HG03432 (cell line): ENCODE data around the gene CYP26B1.
"Not testable (repeated sequence)": the region's sequence is repeated elsewhere in the genome, so short reads cannot be mapped to it uniquely, and the experiment has no call there.

ENCODE experiments used
- ATAC-seq: cut with Tn5 transposase; IDR thresholded peaks from one replicate; pipeline ENCODE4 v1.9.1; 2021; ENCODE audit warnings: mild to moderate bottlenecking, moderate library complexity; ENCODE audit not compliant: unreplicated experiment

Gene CYP26B1

GRCh38 chr2:72089028-72089427 is 58.6 kb downstream of the CYP26B1 start:
- no peak for ATAC-seq

DNA sequence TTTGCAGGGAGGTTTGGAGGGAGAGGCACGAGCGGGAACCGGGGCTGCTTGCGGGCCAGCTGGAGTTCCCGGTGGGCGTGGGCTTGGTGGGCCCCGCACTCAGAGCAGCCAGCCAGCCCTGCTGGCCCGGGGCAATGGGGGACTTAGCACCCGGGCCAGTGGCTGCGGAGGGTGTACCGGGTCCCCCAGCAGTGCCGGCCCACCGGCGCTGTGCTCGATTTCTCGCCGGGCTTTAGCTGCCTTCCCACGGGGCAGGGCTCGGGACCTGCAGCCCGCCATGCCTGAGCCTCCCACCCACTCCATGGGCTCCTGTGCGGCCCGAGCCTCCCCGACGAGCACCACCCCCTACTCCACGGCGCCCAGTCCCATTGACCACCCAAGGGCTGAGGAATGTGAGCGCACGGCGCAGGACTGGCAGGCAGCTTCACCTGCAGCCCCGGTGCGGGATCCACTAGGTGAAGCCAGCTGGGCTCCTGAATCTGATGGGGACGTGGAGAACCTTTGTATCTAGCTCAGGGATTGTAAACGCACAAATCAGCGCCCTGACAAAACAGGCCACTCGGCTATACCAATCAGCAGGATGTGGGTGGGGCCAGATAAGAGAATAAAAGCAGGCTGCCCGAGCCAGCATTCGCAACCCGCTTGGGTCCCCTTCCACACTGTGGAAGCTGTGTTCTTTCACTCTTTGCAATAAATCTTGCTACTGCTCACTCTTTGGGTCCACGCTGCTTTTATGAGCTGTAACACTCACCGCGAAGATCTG is 60.6 kb downstream of the CYP26B1 start:
- not testable (repeated sequence) for ATAC-seq

- no peak for ATAC-seq
These were observed 62.1 kb downstream of the CYP26B1 start for GRCh38 chr2:72085513-72085912.

GRCh38 chr2:72085036-72085435 is 62.6 kb downstream of the CYP26B1 start:
- ATAC-seq = no peak

GRCh38 chr2:72084584-72084976 is 63.1 kb downstream of the CYP26B1 start:
- no peak for ATAC-seq

- no peak for ATAC-seq
These were observed 63.7 kb downstream of the CYP26B1 start for GRCh38 chr2:72083751-72084583.

DNA sequence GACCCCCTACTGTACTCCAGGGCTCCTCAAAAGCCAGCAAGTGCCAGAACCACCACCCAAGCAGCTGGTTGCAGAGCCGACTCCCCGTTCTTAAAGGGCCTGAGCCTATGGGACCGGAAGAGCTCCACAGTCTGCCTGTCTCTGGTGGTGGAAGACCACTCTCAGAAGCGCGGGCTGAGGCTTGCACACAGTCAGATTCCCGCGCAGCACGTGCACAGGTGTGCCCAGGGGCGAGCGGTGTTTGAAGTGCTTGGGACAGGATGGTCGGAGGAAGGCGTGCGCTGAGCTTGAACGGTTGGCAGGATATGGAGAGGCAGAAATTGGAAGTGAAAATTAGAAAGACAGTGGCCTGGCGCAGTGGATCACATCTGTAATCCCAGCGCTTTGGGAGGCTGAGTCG is 64.8 kb downstream of the CYP26B1 start:
- no peak for ATAC-seq

DNA sequence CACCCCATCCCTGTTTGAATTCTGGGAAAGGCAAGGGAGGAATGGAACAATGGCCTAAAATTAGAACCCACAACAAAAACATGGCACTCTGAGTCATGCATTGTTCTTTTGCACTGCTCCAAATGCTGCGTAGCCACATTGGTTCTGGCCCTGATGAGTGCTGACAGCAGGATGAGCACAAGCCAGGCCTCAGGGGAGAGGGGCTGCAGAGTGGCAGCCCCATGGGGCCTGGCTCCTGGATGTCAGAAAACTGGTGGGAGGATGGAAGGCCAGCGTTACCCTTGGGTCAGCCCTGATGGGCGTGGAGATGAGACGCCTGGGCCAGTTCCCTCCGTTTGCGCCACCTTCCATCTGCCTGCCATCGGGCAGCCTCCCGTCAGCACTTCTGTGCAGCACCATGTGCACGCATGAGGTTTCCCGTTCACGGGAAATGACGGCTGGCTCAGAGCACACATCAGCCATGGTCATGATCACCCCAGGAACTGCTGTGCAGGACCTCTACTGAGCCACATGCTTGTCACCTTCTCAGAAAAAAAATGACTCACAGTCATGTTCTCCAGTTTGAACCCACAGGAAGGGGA is 65.6 kb downstream of the CYP26B1 start:
- ATAC-seq = no peak

DNA sequence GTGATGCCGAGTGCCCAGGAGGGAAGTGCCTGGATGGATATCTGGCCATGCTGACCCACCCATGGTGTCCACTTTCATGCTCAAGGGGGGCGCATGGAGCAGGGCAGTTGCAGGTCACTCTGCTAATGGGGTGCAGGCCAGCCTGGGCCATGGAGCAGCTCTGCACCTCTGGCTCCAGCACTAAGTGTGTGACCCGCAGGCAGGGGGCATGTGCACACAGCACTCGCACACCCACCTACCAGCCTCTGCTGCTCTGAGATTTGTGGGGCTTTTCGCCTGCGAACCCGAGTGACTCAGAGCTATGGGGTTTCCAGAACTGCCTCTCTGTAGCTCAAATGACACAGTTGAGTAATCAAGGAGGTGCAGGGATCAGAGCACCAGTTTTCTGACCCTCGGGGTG is 66.2 kb downstream of the CYP26B1 start:
- ATAC-seq = no peak

DNA sequence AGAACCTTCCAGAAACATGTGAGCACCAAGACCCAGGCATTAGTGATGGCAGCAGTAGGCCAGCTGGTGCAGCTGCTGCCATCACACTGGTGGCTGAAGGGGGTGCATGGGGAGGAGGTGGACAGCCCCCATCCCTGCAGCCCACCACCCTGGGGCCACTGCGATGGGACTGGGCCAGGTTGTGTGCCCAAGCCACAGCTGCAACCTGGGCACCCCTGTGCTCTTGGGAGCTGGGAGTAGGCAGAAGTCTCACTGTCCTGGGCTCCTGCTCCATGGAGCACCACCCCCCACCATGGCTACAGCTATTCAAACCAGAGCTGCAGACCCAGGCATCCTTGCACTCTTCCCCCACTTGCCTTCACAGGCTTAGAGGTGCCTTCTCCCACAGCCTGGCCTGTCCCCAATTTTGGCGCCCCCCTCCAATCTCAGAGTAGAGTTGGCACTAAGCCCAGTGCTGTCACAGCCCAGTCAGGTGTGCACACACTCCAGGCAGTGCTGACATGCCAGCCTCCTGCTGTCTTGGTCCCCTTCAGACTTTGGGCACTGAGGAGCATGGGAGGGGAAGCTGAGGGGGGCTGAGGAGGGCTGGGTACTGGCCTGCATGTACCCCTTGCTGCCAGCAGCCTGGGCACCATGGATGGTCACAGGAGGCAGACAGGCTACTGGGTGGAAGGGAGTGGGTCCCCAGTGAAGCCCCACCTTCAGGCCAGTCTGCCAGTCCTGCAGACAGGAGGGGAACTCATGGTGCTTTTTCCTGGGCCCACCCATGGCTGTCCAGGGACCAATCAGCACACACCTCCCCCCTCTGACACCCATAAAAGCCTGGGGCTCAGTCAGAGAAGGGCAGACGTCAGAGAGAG is 67.1 kb downstream of the CYP26B1 start:
- no peak for ATAC-seq
